C4-2B (cell line): ENCODE data around the gene CHST13.
"Not testable (repeated sequence)": the region's sequence is repeated elsewhere in the genome, so short reads cannot be mapped to it uniquely, and the experiment has no call there.

ENCODE experiments used
- H3K27ac ChIP-seq: fragments of 450-650 bp; 2 replicates; pipeline ENCODE4 v1.5.1; 2017
- CTCF ChIP-seq: fragments of 450-650 bp; conservative IDR thresholded peaks from 2 replicates; pipeline ENCODE4 v1.5.1; 2017; ENCODE audit warnings: mild to moderate bottlenecking
- ZFX ChIP-seq: fragments of 450-650 bp; IDR thresholded peaks from 2 replicates; pipeline ENCODE4 v1.6.1; 2017

Gene CHST13

GRCh38 chr3:126529585-126530170 is 5.7 kb downstream of the CHST13 start:
- H3K27ac ChIP-seq, result no peak overlapping the region

GRCh38 chr3:126530171-126531050 is 6.5 kb downstream of the CHST13 start:
- TF ChIP-seq CTCF, result no peak
- TF ChIP-seq ZFX, result no peak
- H3K27ac ChIP-seq, result no peak overlapping the region

More at GRCh38 chr3:126529585-126530170, 5.7 kb downstream of the CHST13 start:
- TF ChIP-seq CTCF, result no peak
- no peak for TF ChIP-seq ZFX

- no peak for TF ChIP-seq CTCF
- no peak for TF ChIP-seq ZFX
- H3K27ac ChIP-seq, result no peak overlapping the region
Observed at GRCh38 chr3:126531051-126531330, 7.0 kb downstream of the CHST13 start.

GRCh38 chr3:126533506-126533905 is 9.6 kb downstream of the CHST13 start:
- no peak overlapping the region for H3K27ac ChIP-seq
- no peak for TF ChIP-seq ZFX
- no peak for TF ChIP-seq CTCF

- not testable (repeated sequence) for H3K27ac ChIP-seq
Observed at GRCh38 chr3:126534716-126535115, 10.8 kb downstream of the CHST13 start.

GRCh38 chr3:126535636-126536035 is 11.7 kb downstream of the CHST13 start:
- TF ChIP-seq ZFX (no peak), CTCF (no peak)
- H3K27ac ChIP-seq, result no peak overlapping the region

- no peak overlapping the region for H3K27ac ChIP-seq
- no peak for TF ChIP-seq ZFX
- no peak for TF ChIP-seq CTCF
Observed at GRCh38 chr3:126536126-126536525, 12.2 kb downstream of the CHST13 start.
